HG03135 (cell line): ENCODE data around the gene PHLPP1.
"Not testable (repeated sequence)": the region's sequence is repeated elsewhere in the genome, so short reads cannot be mapped to it uniquely, and the experiment has no call there.

Experiments used
- ATAC-seq: cut with Tn5 transposase; IDR thresholded peaks from one replicate; pipeline ENCODE4 v1.9.1; 2021; ENCODE audit warnings: mild to moderate bottlenecking, moderate library complexity; ENCODE audit not compliant: unreplicated experiment

Gene PHLPP1

GRCh38 chr18:62880034-62880433, 164.7 kb downstream of the PHLPP1 start:
- no peak for ATAC-seq

GRCh38 chr18:62880673-62881364, 165.5 kb downstream of the PHLPP1 start:
- ATAC-seq: no peak

GRCh38 chr18:62881509-62882016, 166.2 kb downstream of the PHLPP1 start:
- no peak for ATAC-seq

DNA sequence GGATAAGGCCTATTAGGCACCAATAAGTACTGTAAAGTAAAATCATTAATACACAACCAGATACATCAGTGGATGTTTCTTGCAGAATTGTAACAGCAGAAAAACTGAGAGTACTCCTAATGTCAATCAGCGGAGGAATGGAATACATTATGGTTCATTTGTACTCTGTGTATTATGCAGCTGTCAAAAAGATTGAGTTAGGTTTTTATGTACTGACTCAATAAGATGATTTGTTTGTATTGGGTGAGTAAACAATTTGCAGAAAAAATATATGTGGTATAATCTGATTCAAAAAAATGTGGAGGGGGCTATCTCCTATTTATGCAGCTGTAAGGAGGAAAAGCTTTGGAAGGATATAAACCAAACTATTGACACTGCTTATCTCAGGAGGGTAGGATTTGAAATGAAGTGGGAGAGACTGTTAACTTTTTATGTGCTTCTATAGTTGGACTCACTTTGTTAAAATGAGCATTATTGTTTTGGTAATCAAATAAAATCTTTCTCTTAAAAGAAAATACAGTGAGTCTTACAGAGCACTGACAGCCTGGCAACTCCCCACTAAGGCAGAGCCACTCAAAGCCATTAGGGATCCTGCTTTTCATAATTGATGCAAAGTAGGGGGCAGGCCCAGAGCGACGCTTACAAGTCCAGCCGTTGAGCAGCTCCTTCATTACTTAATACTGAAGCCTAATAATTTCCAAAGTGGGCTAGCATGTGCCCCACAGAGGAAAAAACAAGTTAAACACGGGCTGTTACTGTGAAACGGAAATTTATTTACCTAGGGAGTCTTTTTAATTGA, 168.8 kb downstream of the PHLPP1 start:
- ATAC-seq: no peak

- ATAC-seq: no peak
These were observed 170.5 kb downstream of the PHLPP1 start for GRCh38 chr18:62885804-62886203.

- ATAC-seq: no peak
These were observed 179.5 kb downstream of the PHLPP1 start for GRCh38 chr18:62894681-62895390.

- ATAC-seq: no peak
These were observed 181.8 kb downstream of the PHLPP1 start for GRCh38 chr18:62897153-62897552.

- ATAC-seq: peak; percentile 98
These were observed 183.0 kb downstream of the PHLPP1 start for GRCh38 chr18:62898359-62898758.

GRCh38 chr18:62899534-62899933, 184.2 kb downstream of the PHLPP1 start:
- no peak for ATAC-seq

GRCh38 chr18:62900132-62900883, 185.0 kb downstream of the PHLPP1 start:
- no peak for ATAC-seq

- ATAC-seq: no peak
These were observed 187.4 kb downstream of the PHLPP1 start for GRCh38 chr18:62902776-62903175.

- ATAC-seq: no peak
These were observed 189.3 kb downstream of the PHLPP1 start for GRCh38 chr18:62904396-62905285.

DNA sequence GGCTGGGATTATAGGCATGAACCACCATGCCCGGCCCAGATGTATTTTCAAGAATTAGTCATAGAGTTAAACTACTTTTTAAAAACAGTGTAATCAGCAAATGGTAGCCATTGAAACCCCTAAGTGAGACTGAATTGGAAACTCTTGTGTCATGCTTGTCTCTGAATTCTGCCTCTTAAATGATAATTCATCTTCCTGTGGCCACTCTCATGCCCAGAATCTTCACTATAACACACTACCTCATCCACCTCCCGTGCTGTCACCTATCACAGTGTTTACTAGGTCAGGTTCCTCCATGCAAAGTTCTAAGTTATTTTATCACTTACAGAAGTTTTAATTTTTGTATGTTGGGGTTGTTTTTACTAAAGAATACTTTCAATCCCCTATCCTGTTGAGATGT, 197.5 kb downstream of the PHLPP1 start:
- no peak for ATAC-seq

GRCh38 chr18:62913824-62914223, 198.5 kb downstream of the PHLPP1 start:
- ATAC-seq: not testable (repeated sequence)

- no peak for ATAC-seq
These were observed 199.6 kb downstream of the PHLPP1 start for GRCh38 chr18:62914871-62915392.

- no peak for ATAC-seq
These were observed 203.0 kb downstream of the PHLPP1 start for GRCh38 chr18:62918361-62918760.

GRCh38 chr18:62919109-62919838, 203.9 kb downstream of the PHLPP1 start:
- ATAC-seq: no peak

- ATAC-seq: no peak
These were observed 209.8 kb downstream of the PHLPP1 start for GRCh38 chr18:62925031-62925688.
